ENCODE measurements around the gene OAF.

OAF gene

GRCh38 chr11:120198403-120198786 is 12.4 kb upstream of the OAF start:
- peaks cover 15% of the 10 kb centered on the region for H3K4me1 ChIP-seq (ENCODE audit: insufficient read depth, insufficient read length)
- no peak overlapping the region for H3K4me3 ChIP-seq (ENCODE audit: insufficient read length, low read depth)
- H3K9ac ChIP-seq (ENCODE audit: insufficient read length, low read depth): no peak overlapping the region
- peaks cover 14% of the 10 kb centered on the region for H3K27me3 ChIP-seq (ENCODE audit: insufficient read depth, insufficient read length)
- H3K9me3 ChIP-seq (ENCODE audit: insufficient read depth, low read length): no peaks in the 10 kb centered on the region
- DNase-seq (ENCODE audit: low read depth, low spot score): no peak
- no peaks in the 10 kb centered on the region for H3K36me3 ChIP-seq (ENCODE audit: insufficient read depth, insufficient read length, low read length)
- no peak for TF ChIP-seq YY1 (IDR thresholded peaks at IDR 0.05; ENCODE audit: insufficient read depth, insufficient read length)
- no peak for TF ChIP-seq ZNF274 (IDR thresholded peaks at IDR 0.05; ENCODE audit: low read depth, low read length)
- no peak for TF ChIP-seq SUZ12 (IDR thresholded peaks at IDR 0.05; ENCODE audit: extremely low read depth, insufficient read depth, insufficient read length)

DNA sequence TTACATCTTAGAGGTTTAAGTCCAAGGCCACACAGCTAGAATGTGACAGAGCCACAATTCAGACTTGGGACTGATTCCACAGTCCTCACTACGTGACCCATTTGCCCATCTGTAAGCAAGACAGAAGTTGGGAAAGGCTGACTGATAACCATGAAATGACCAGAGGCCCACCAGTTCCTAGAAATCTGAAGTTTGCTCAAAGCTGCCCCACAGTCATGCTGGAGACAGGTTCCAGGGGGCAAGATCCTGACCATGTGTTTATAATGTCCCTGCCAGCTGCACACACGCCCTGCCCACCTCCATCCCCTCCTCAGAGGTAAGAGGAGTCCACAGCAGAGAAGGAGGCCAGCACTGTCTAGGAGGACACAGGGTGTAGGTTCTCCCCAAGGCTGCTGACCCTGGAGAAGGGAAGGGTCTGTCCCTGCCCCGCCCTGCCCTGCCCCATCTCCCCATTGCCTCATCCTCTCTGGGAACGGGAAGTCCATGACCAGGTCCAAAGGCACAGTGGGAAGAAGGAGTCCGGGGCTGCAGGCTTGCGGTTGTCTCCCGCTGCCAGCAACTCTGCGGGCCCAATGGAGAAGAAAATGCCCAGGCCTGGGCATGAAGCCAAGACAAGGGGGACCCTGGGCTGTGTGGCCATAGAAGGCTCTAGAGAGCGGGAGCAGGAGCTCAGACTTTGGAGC is 11.9 kb upstream of the OAF start:
- H3K9ac ChIP-seq (ENCODE audit: insufficient read length, low read depth): no peak overlapping the region
- H3K4me1 ChIP-seq (ENCODE audit: insufficient read depth, insufficient read length): peaks cover 15% of the 10 kb centered on the region
- H3K36me3 ChIP-seq (ENCODE audit: insufficient read depth, insufficient read length, low read length): no peaks in the 10 kb centered on the region
- H3K27me3 ChIP-seq (ENCODE audit: insufficient read depth, insufficient read length): peaks cover 11% of the 10 kb centered on the region
- TF ChIP-seq YY1 (IDR thresholded peaks at IDR 0.05; ENCODE audit: insufficient read depth, insufficient read length) (no peak), SUZ12 (IDR thresholded peaks at IDR 0.05; ENCODE audit: extremely low read depth, insufficient read depth, insufficient read length) (no peak), ZNF274 (IDR thresholded peaks at IDR 0.05; ENCODE audit: low read depth, low read length) (no peak)
- H3K9me3 ChIP-seq (ENCODE audit: insufficient read depth, low read length): no peaks in the 10 kb centered on the region
- H3K4me3 ChIP-seq (ENCODE audit: insufficient read length, low read depth): no peak overlapping the region
- DNase-seq (ENCODE audit: low read depth, low spot score): no peak

DNA sequence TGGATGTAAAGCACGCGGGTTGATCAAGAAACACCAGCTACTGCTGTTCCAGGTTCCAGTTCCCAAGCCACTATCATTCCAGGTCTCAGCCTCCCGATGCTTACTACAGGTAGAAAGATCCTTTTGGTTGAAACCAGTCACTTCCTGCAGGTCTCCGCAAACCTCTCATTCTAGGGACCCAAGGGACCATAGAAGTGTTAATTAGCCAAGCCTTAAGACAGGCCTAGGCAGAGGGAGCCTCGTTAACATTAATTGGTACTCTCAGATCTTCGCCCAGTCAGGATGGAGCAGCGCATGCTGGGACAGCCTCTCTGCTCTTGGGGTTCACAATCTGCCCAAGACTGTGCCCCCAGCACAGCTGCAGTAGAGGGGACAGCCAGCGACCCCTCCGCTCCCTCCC is 11.2 kb upstream of the OAF start:
- TF ChIP-seq SUZ12 (IDR thresholded peaks at IDR 0.05; ENCODE audit: extremely low read depth, insufficient read depth, insufficient read length) (no peak), YY1 (IDR thresholded peaks at IDR 0.05; ENCODE audit: insufficient read depth, insufficient read length) (no peak), ZNF274 (IDR thresholded peaks at IDR 0.05; ENCODE audit: low read depth, low read length) (no peak)
- Histone ChIP-seq H3K36me3 (ENCODE audit: insufficient read depth, insufficient read length, low read length) (no peaks in the 10 kb centered on the region), H3K4me1 (ENCODE audit: insufficient read depth, insufficient read length) (peaks cover 15% of the 10 kb centered on the region), H3K9me3 (ENCODE audit: insufficient read depth, low read length) (no peaks in the 10 kb centered on the region), H3K9ac (ENCODE audit: insufficient read length, low read depth) (no peak overlapping the region), H3K27me3 (ENCODE audit: insufficient read depth, insufficient read length) (peaks cover 13% of the 10 kb centered on the region), H3K4me3 (ENCODE audit: insufficient read length, low read depth) (no peak overlapping the region)
- no peak for DNase-seq (ENCODE audit: low read depth, low spot score)

- no peak overlapping the region for H3K9ac ChIP-seq (ENCODE audit: insufficient read length, low read depth)
- H3K27me3 ChIP-seq (ENCODE audit: insufficient read depth, insufficient read length): peaks cover 17% of the 10 kb centered on the region
- no peaks in the 10 kb centered on the region for H3K9me3 ChIP-seq (ENCODE audit: insufficient read depth, low read length)
- DNase-seq (ENCODE audit: low read depth, low spot score): no peak
- no peaks in the 10 kb centered on the region for H3K36me3 ChIP-seq (ENCODE audit: insufficient read depth, insufficient read length, low read length)
- no peak for TF ChIP-seq YY1 (IDR thresholded peaks at IDR 0.05; ENCODE audit: insufficient read depth, insufficient read length)
- no peak for TF ChIP-seq ZNF274 (IDR thresholded peaks at IDR 0.05; ENCODE audit: low read depth, low read length)
- TF ChIP-seq SUZ12 (IDR thresholded peaks at IDR 0.05; ENCODE audit: extremely low read depth, insufficient read depth, insufficient read length): no peak
- H3K4me3 ChIP-seq (ENCODE audit: insufficient read length, low read depth): no peak overlapping the region
- peaks cover 12% of the 10 kb centered on the region for H3K4me1 ChIP-seq (ENCODE audit: insufficient read depth, insufficient read length)
Measured at GRCh38 chr11:120200677-120201076, 10.2 kb upstream of the OAF start.

DNA sequence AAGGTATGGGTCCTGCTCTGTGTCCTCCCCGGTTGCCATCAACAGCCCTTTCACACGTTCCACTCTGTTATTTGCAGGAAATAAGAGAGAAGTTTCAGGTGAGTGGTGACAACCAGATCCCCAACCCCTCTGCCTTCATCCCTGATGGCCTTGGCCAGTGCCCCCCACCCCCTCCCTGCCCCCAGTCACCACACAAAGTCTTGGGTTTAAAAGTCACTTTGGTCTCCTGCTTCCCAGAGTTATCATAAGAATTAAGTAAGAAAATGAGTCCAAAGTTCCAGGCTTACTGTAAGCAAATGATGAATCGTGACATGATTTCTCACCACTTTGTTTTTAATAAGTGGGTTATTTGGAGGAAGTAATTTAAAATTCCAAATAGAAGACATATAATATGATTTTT is 9.2 kb upstream of the OAF start:
- H3K4me1 ChIP-seq (ENCODE audit: insufficient read depth, insufficient read length): peaks cover 8% of the 10 kb centered on the region
- H3K36me3 ChIP-seq (ENCODE audit: insufficient read depth, insufficient read length, low read length): no peaks in the 10 kb centered on the region
- H3K4me3 ChIP-seq (ENCODE audit: insufficient read length, low read depth): no peak overlapping the region
- H3K9ac ChIP-seq (ENCODE audit: insufficient read length, low read depth): no peak overlapping the region
- TF ChIP-seq ZNF274 (IDR thresholded peaks at IDR 0.05; ENCODE audit: low read depth, low read length): no peak
- TF ChIP-seq YY1 (IDR thresholded peaks at IDR 0.05; ENCODE audit: insufficient read depth, insufficient read length): no peak
- TF ChIP-seq SUZ12 (IDR thresholded peaks at IDR 0.05; ENCODE audit: extremely low read depth, insufficient read depth, insufficient read length): no peak
- no peaks in the 10 kb centered on the region for H3K9me3 ChIP-seq (ENCODE audit: insufficient read depth, low read length)
- H3K27me3 ChIP-seq (ENCODE audit: insufficient read depth, insufficient read length): peaks cover 21% of the 10 kb centered on the region
- no peak for DNase-seq (ENCODE audit: low read depth, low spot score)

GRCh38 chr11:120203626-120204025 is 7.2 kb upstream of the OAF start:
- H3K27me3 ChIP-seq (ENCODE audit: insufficient read depth, insufficient read length): peaks cover 33% of the 10 kb centered on the region

DNA sequence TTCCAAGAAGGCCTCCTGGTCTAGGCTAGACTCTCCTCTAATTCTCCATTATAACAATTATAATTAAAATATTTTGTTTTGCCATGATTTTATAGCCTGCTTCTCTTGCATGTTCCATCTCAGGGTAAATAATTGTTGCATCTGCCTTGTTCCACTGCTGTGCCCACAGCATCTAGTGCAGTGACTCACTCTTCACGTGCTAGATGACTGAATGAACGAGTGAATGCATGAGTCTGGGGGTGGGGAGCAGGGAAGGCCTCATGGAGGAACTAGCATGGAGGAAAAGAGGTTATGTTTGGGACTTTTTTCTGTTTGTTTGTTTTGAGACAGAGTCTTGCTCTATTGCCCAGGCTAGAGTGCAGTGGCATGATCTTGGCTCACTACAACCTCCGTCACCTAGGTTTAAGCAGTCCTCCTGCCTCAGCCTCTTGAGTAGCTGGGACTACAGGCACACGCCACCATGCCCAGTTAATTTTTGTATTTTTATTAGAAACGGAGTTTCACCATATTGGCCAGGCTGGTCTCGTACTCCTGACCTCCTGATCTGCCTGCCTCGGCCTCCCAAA is 5.2 kb upstream of the OAF start:
- Histone ChIP-seq H3K27me3 (ENCODE audit: insufficient read depth, insufficient read length) (peaks cover 45% of the 10 kb centered on the region), H3K9me3 (ENCODE audit: insufficient read depth, low read length) (no peaks in the 10 kb centered on the region), H3K36me3 (ENCODE audit: insufficient read depth, insufficient read length, low read length) (no peaks in the 10 kb centered on the region), H3K4me1 (ENCODE audit: insufficient read depth, insufficient read length) (peaks cover 6% of the 10 kb centered on the region), H3K4me3 (ENCODE audit: insufficient read length, low read depth) (no peak overlapping the region), H3K9ac (ENCODE audit: insufficient read length, low read depth) (no peak overlapping the region)
- DNase-seq (ENCODE audit: low read depth, low spot score): no peak
- TF ChIP-seq ZNF274 (IDR thresholded peaks at IDR 0.05; ENCODE audit: low read depth, low read length) (no peak), YY1 (IDR thresholded peaks at IDR 0.05; ENCODE audit: insufficient read depth, insufficient read length) (no peak), SUZ12 (IDR thresholded peaks at IDR 0.05; ENCODE audit: extremely low read depth, insufficient read depth, insufficient read length) (no peak)

More at GRCh38 chr11:120203626-120204025, 7.2 kb upstream of the OAF start:
- H3K4me1 ChIP-seq (ENCODE audit: insufficient read depth, insufficient read length): peaks cover 7% of the 10 kb centered on the region
- no peak for DNase-seq (ENCODE audit: low read depth, low spot score)
- no peak overlapping the region for H3K4me3 ChIP-seq (ENCODE audit: insufficient read length, low read depth)
- no peaks in the 10 kb centered on the region for H3K9me3 ChIP-seq (ENCODE audit: insufficient read depth, low read length)
- H3K9ac ChIP-seq (ENCODE audit: insufficient read length, low read depth): no peak overlapping the region
- no peaks in the 10 kb centered on the region for H3K36me3 ChIP-seq (ENCODE audit: insufficient read depth, insufficient read length, low read length)
- TF ChIP-seq YY1 (IDR thresholded peaks at IDR 0.05; ENCODE audit: insufficient read depth, insufficient read length) (no peak), ZNF274 (IDR thresholded peaks at IDR 0.05; ENCODE audit: low read depth, low read length) (no peak), SUZ12 (IDR thresholded peaks at IDR 0.05; ENCODE audit: extremely low read depth, insufficient read depth, insufficient read length) (no peak)
